Adipocyte (in vitro differentiated cells): ENCODE data around the gene DGKH.
"Not testable (repeated sequence)": the region's sequence is repeated elsewhere in the genome, so short reads cannot be mapped to it uniquely, and the experiment has no call there.

Source experiments
- DNase-seq: peaks from one replicate; pipeline ENCODE4 v3.0.0-alpha.2; 2015; ENCODE audit warnings: low read depth
- H3K27me3 ChIP-seq: replicated peaks from 2 replicates; pipeline ENCODE4 v1.7.0; 2013; ENCODE audit warnings: mild to moderate bottlenecking, low read length, moderate library complexity; ENCODE audit not compliant: control insufficient read depth, insufficient read depth
- H3K36me3 ChIP-seq: 2 replicates; pipeline ENCODE4 v1.7.0; 2013; ENCODE audit warnings: low read length, mild to moderate bottlenecking, moderate library complexity; ENCODE audit not compliant: control insufficient read depth, insufficient read depth, severe bottlenecking
- H3K4me1 ChIP-seq: 2 replicates; pipeline ENCODE4 v1.7.0; 2013; ENCODE audit warnings: mild to moderate bottlenecking, low read length, moderate library complexity; ENCODE audit not compliant: control insufficient read depth, insufficient read depth
- H3K4me3 ChIP-seq: 2 replicates; pipeline ENCODE4 v1.7.0; 2013; ENCODE audit warnings: mild to moderate bottlenecking, low read length, moderate library complexity
- H3K9ac ChIP-seq: 2 replicates; pipeline ENCODE4 v1.7.0; 2013; ENCODE audit warnings: mild to moderate bottlenecking, low read length, moderate library complexity
- H3K9me3 ChIP-seq: 2 replicates; pipeline ENCODE4 v1.7.0; 2013; ENCODE audit warnings: mild to moderate bottlenecking, low read length, moderate library complexity; ENCODE audit not compliant: control insufficient read depth

DGKH gene

DNA sequence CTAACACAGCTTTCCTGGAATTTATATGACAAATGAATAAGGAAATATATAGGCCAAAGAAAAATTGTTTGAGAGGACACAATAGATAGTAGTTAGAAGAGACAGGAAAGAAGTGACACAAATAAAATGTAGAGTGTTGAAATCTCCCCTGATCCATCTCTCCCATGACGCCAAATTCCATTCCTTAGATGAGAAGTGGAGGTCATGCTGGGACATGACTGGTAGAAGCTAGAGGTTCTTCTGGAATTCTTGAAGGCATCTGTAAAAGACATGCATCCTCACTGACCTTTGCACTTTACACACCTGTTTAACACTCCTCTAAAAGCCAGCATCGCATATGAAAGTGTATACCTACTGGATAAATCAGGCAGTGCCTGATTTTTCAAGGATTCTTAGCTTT, 67.8 kb downstream of the DGKH start:
- no peaks in the 10 kb centered on the region for H3K27me3 ChIP-seq
- H3K4me3 ChIP-seq, result no peak overlapping the region
- no peak for DNase-seq

DNA sequence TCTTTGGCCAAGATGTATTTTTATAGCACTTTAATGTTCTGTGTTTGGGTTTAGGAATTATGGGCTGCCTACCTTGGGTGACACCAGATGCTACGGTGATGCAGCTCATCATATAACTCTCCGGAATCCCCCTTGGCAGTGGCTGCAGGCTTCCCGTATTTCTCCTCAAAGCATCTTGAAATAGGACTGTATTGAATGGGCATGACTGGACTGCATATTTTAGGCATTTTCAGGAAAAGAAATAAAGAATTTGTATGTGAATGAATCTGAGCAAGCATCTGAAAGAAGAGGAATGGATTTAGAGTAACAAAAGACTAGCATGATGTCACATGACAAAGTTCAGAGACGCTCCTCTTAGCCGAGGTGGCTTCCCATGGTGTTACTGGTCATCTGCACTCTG, 70.6 kb downstream of the DGKH start:
- H3K9me3 ChIP-seq, result no peaks in the 10 kb centered on the region
- no peak for DNase-seq

More for the DNA sequence above, 67.8 kb downstream of the DGKH start:
- H3K9ac ChIP-seq, result no peak overlapping the region
- H3K36me3 ChIP-seq, result no peaks in the 10 kb centered on the region
- no peaks in the 10 kb centered on the region for H3K9me3 ChIP-seq
- H3K4me1 ChIP-seq, result peaks cover 7% of the 10 kb centered on the region

DNA sequence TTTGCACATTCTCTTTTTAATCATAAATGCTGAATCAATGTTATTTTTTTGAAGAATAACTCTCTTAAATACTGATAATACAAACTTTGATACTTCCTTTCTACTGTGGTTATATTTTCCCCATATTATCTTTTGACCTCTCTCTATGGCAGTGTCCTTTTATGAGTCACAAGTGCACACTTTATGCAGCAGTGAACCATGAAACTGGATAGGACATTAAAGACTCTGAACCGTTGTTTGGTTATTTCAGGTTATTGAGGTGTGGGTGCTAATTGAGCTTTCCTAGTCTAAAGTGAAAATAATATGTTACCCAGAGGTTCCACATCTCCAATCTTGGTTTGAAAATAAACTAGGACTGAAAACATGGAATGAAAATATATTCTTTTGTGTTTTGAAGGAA, 71.4 kb downstream of the DGKH start:
- Histone ChIP-seq H3K9me3 (no peaks in the 10 kb centered on the region), H3K4me1 (peaks cover 7% of the 10 kb centered on the region), H3K27me3 (no peaks in the 10 kb centered on the region), H3K36me3 (no peaks in the 10 kb centered on the region), H3K4me3 (no peak overlapping the region), H3K9ac (no peak overlapping the region)
- DNase-seq, result no peak

More for the DNA sequence above, 70.6 kb downstream of the DGKH start:
- Histone ChIP-seq H3K36me3 (no peaks in the 10 kb centered on the region), H3K4me3 (no peak overlapping the region), H3K4me1 (peaks cover 7% of the 10 kb centered on the region), H3K27me3 (no peaks in the 10 kb centered on the region), H3K9ac (no peak overlapping the region)

DNA sequence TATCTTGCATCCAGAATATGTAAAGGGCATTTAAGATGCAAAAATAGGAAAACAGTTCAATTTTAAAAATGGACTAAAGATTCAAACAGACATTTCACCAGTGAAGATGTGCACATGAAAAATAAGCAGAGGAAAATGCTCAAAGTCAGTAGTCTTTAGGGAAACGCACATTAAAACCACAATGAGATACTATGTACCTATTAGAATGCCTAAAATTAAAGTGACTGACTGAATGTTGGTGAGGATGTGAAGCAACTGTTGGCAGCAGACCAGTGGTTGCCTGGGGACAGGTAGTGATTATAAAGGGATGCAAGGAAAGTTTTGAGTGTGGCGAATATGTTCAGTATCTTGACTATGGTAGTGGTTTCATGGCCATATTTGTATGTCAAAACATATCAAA, 75.2 kb downstream of the DGKH start:
- no peak overlapping the region for H3K9ac ChIP-seq
- DNase-seq, result no peak
- no peaks in the 10 kb centered on the region for H3K27me3 ChIP-seq
- H3K36me3 ChIP-seq, result peaks cover 3% of the 10 kb centered on the region
- H3K4me1 ChIP-seq, result peaks cover 5% of the 10 kb centered on the region
- H3K4me3 ChIP-seq, result no peak overlapping the region
- no peaks in the 10 kb centered on the region for H3K9me3 ChIP-seq

DNA sequence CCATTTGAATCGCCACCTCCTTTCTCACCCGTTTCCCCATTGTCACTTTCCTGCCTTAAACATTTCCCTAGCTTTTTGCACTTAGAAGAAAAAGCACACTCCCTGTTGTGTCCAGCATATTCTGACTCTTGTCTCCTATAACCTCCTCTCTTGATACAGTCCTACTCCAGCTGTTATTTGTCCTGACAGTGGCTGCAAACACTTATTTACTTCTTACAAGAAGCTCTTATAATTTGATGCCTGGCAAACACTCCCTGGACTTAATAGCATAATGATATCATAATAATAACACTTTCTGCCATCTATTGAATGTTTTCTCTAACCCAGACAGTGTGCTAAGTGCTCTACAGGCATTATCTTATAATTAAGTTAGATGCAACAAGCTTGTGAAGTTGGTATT, 76.6 kb downstream of the DGKH start:
- H3K4me3 ChIP-seq, result no peak overlapping the region
- peaks cover 5% of the 10 kb centered on the region for H3K4me1 ChIP-seq
- H3K9me3 ChIP-seq, result no peaks in the 10 kb centered on the region
- DNase-seq, result no peak
- no peaks in the 10 kb centered on the region for H3K27me3 ChIP-seq
- peaks cover 16% of the 10 kb centered on the region for H3K36me3 ChIP-seq
- H3K9ac ChIP-seq, result no peak overlapping the region

DNA sequence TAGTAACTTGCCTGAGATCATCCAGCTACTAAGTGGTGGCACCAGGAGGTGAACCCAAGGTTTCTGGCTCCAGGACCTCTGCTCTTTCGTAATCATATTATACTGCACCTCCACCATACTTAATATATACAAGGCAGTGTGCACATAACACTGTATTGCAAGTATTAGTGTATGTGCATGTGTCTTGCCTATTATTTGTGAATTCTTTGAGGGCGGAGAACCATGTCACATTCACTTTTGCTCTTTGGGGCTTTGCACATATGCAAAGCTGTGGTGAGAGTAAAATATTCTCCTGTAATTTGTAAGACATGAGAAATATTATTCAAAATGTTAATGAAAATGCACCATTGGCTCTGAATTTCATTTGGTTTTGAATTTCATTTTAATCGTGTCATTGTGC, 78.6 kb downstream of the DGKH start:
- Histone ChIP-seq H3K4me1 (peaks cover 5% of the 10 kb centered on the region), H3K9me3 (no peaks in the 10 kb centered on the region), H3K27me3 (no peaks in the 10 kb centered on the region), H3K36me3 (peaks cover 24% of the 10 kb centered on the region), H3K4me3 (no peak overlapping the region), H3K9ac (no peak overlapping the region)
- DNase-seq, result no peak

DNA sequence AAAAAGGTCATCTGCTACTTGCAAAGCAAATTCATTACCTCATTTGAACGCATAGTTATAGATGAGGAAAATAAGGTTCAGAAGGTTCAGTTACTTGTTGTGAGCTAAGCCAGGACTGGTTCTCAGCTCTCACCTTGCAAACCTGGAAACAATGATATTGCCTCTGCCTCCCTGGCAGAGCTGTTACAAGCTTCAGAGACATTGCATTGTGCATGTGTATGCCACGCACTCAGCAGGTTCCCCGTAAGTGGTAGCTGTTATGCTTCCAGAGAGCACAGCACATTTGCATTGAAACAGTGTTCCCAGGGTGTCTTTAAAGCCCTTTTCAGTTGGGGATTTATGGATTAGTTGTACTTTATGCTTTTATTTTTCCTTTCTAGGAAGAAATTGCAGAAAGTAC, 80.6 kb downstream of the DGKH start:
- no peak for DNase-seq
- Histone ChIP-seq H3K36me3 (peaks cover 25% of the 10 kb centered on the region), H3K9me3 (no peaks in the 10 kb centered on the region), H3K4me1 (peaks cover 5% of the 10 kb centered on the region), H3K9ac (no peak overlapping the region), H3K27me3 (no peaks in the 10 kb centered on the region), H3K4me3 (no peak overlapping the region)

DNA sequence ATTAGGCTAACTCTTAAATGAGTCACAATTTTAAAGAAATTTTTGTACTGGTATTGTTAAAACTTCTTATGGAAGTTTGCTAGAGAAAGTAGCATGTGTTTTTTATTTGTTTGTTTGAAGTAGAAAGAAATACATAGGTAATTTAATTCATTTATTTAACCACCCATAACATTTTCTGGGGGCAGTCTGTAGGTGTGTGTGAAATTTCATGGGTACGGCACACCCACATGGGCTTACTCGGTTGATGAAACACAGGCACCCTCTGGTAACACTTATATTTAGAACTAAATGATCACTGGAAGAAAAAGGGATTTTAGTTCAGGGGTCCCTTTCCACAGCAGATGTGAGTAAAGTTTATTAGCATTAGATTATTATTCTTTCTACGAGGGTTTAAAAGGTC, 88.1 kb downstream of the DGKH start:
- Histone ChIP-seq H3K9me3 (no peaks in the 10 kb centered on the region), H3K4me3 (no peak overlapping the region), H3K36me3 (peaks cover 3% of the 10 kb centered on the region), H3K27me3 (no peaks in the 10 kb centered on the region), H3K4me1 (peaks cover 15% of the 10 kb centered on the region), H3K9ac (no peak overlapping the region)
- DNase-seq, result no peak

DNA sequence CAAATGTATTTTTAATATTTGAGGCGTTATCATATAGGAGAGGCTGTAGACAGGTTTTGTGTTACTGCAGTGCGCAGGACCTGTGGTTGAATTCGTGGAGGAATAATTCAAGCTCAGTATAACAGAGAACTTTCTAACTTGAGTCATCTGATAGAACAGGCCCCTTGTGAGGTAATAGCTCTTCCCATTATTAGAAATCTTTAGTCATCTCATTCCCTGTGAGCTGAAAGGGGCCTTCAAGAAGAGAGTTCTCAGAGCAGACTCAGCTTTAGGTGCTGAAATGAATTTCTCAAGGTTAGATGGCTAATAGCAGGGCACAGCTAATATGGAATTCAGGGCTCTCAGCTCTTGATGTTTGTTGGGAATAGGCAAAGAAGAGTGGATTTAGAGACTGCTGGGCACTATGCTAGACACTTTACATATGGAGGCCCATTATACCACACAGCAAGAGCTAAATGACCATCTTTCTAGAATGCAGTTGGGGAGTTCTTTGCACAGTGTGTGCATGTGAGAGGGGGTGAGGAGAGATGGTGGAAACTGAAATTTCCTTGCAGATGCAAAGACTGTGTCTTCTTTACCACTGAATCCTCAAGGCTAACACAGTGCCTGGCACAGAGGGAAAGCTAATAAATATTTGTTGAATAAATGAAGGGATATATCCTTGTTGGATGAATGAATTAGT, 89.5 kb downstream of the DGKH start:
- no peaks in the 10 kb centered on the region for H3K27me3 ChIP-seq
- no peaks in the 10 kb centered on the region for H3K9me3 ChIP-seq
- peaks cover 15% of the 10 kb centered on the region for H3K4me1 ChIP-seq
- DNase-seq, result no peak
- H3K4me3 ChIP-seq, result no peak overlapping the region
- no peak overlapping the region for H3K9ac ChIP-seq
- no peaks in the 10 kb centered on the region for H3K36me3 ChIP-seq

DNA sequence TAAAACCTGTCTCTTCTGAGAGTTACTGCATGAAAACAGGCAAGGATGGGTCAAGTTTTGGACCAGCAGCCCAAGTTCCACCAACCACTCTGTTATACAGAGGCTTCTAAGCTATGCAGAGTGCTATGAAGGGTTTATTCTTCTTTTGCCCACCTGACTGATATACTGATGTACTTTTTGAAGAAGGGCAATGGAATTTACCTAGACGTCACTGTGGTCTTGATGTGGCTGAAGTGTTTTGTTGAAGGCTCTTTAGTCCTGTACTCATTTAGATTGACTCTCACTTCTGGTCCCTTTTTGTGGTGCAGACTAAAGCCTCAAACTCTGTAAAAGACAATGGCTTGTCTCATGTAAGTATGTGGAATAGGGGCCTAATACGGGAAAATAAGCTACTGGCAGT, 92.0 kb downstream of the DGKH start:
- Histone ChIP-seq H3K9me3 (no peaks in the 10 kb centered on the region), H3K9ac (no peak overlapping the region), H3K4me1 (peaks cover 8% of the 10 kb centered on the region), H3K4me3 (no peak overlapping the region), H3K36me3 (no peaks in the 10 kb centered on the region), H3K27me3 (no peaks in the 10 kb centered on the region)
- DNase-seq, result no peak

DNA sequence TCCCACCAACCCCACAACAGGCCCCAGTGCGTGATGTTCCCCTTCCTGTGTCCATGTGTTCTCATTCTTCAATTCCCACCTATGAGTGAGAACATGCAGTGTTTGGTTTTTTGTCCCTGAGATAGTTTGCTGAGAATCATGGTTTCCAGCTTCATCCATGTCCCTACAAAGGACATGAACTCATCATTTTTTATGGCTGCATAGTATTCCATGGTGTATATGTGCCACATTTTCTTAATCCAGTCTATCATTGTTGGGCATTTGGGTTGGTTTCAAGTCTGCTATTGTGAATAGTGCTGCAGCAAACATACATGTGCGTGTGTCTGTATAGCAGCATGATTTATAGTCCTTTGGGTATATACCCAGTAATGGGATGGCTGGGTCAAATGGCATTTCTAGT, 92.6 kb downstream of the DGKH start:
- H3K27me3 ChIP-seq, H3K4me1 ChIP-seq, DNase-seq, H3K9ac ChIP-seq, H3K4me3 ChIP-seq, H3K36me3 ChIP-seq, H3K9me3 ChIP-seq: not testable (repeated sequence)

DNA sequence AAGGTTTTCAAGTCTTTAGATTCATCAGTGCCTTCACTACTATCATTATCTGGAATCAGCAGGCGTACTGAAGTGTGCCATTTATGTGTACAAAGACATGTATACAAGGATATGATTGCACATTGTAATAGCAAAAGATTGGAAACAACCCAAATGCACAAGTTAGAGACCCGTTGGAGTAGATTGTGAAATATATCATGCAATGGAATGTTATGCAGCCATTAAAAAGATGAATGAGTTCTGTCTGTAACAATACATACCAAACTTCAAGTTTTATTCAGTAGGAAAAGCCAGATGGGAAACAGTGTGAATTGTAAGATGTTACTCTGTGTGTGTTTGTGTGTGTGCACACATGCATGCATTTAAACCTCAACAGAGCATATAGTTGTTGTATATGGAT, 97.9 kb downstream of the DGKH start:
- Histone ChIP-seq H3K4me3 (no peak overlapping the region), H3K36me3 (no peaks in the 10 kb centered on the region), H3K27me3 (no peaks in the 10 kb centered on the region), H3K9ac (no peak overlapping the region), H3K4me1 (no peaks in the 10 kb centered on the region), H3K9me3 (no peaks in the 10 kb centered on the region)
- no peak for DNase-seq
